SHP77 treated with DMSO at 0.1 percent for 48 hours (cell line): Measurements from ENCODE around the gene OR10J5.
"Not testable (repeated sequence)": the region's sequence is repeated elsewhere in the genome, so short reads cannot be mapped to it uniquely, and the experiment has no call there.

Experiments
- DNase-seq: peaks from one replicate; lab custom pipeline; 2025; lab: John Stamatoyannopoulos, UW

The OR10J5 gene

GRCh38 chr1:159535907-159536306, at the start of gene OR10J5:
Gene OR10J5, minus strand, starts transcription at chr1:159536007. Its CDS starts 0 bp downstream, at chr1:159536007.
- DNase-seq: no peak

GRCh38 chr1:159584536-159584935, 48.7 kb upstream of the OR10J5 start:
- no peak for DNase-seq

DNA sequence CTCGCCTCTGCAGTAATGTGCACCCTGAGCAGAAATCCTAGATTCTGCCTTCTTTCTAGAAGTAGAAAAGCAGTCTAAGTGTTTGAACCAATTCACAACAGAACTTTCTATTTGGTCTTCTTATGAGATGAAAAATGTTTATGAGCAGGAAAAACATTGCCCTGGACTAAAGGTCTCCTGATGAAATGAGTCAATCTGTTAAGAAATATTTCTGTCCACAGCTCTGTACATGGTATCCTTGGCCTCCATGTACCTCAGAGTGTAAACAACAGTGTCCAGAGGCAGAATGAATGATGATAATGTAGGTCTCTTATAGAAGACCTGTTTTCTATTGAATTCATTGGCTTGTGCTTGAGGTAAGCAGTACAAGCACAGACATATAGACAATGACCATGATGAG, 45.6 kb upstream of the OR10J5 start:
- no peak for DNase-seq

- no peak for DNase-seq
These were observed 44.5 kb upstream of the OR10J5 start for GRCh38 chr1:159580340-159580739.

DNA sequence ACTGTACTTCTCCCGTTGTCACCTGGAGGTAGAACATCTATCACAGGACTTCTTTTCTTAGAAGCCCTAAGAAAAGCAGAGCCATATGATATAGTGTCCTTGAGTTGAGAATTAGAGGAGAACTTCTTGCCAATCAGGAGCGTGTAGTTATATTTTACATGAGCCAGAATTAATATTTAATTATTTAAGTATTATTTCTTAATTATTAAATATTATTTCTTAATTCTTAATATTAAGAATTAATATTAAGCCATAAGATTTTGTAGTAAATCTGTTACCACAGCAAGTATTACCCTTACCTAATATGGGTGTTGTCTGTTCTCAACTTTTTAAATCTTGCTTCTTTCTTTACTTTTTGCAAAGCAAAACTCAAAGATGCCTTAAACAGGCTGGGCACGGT, 41.6 kb upstream of the OR10J5 start:
- no peak for DNase-seq

- DNase-seq: no peak
These were observed 26.9 kb upstream of the OR10J5 start for GRCh38 chr1:159562680-159563079.

- no peak for DNase-seq
These were observed 25.7 kb upstream of the OR10J5 start for GRCh38 chr1:159561497-159561896.

DNA sequence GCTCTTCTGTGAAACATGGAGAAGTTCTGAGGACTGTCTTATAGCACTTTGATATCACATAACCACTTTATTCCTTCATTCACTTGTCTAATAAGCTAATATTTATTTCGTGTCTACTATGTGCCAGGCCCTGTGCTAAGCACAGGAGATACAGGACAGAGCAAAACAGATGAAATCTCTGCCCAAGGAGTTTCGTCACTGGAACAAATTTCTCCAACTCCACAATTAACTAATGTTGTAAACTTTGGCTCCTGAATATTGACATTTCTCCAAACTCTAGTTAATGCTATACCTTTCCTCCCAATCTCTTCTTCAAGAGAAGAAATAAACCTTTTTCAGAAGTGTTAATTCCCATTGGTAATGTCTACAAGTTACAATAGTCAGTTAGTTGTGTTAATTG, 24.8 kb upstream of the OR10J5 start:
- DNase-seq: no peak

GRCh38 chr1:159556931-159557369, 21.1 kb upstream of the OR10J5 start:
- DNase-seq: no peak

DNA sequence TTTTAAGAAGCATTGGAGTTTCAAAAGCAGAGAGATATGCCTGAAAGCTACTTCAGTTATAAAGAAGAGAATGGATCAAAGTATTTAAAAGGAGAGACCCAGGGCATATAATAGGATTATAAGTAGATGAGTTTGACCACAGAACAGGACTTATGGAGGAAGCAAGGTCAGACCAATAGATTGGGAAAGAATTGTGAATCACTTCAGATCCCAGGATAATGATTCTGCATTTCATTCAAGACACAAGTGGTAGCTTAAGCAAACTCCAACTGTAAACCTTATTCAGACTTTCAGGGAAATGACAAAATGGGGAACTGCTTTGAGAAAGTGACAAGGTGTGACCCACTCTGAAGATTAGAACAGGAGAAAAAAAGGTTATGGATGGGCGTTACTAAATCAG, 18.9 kb upstream of the OR10J5 start:
- DNase-seq: no peak

DNA sequence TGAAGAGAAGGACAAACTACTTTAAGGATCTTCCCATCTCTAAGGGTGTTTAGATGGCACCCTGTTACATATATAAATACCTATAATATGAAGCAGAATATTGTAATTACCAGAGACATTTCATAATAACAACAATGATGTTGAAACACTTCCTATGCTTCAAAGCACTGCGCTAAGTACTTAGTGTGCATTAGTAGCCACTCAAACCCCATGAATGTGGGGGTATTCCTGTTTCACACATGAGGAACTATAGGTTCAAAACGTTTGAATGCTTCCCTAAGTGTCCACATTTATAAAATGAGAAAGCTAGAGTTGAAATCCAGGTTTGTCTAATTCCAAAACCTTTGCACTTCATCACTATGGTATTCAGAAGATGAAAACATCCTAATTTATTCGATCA, 18.5 kb upstream of the OR10J5 start:
- no peak for DNase-seq

DNA sequence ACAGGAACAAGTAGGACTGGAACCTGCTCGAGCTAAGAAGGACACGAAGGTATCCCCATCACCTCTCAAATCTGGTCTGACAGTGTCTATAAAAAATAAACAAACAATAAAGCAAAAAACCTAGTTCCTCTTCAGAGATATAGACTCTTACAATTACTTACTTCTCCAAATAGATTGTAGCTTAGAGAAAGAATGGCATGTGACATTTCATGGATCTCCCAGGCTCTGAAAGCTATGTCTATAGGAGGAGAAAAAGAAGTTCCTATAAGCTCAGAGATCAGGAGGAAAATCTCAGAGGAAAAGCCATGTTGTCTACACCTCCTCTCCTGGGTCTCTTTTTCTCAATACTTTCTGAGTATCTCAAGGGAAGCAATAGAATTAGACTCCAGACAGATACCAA, 12.3 kb upstream of the OR10J5 start:
- DNase-seq: no peak

DNA sequence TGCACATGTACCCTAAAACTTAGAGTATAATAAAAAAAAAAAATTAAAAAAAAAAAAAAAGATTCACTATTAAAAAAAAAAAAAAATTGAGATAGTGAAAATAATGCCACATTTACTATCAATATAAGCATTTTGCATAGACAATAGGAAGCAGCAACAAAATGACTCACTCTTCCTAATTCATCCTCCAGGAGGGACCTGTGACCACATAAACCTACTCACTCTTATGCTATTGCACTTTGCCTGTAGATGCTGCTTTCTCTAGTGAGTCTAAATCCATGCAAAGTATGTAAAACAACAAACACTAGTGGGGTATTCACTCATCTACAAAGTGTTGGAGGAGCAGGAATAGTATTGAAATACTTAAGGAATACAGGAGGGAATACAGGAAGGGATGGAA, 2.9 kb downstream of the OR10J5 start:
- DNase-seq: no peak

DNA sequence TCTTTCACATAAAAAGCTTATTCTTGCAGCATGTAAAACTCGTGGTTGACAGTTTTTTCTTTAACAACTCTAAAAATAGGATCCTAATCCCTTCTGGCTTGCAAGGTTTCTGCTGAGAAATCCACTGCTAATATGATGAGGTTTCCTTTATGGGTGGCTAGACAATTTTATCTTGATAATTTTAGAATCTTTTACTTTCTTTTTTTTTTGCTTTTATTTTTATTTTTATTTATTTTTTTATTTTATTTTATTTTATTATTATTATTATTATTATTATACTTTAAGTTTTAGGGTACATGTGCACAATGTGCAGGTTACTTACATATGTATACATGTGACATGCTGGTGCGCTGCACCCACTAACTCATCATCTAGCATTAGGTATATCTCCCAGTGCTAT, 11.0 kb downstream of the OR10J5 start:
- not testable (repeated sequence) for DNase-seq

DNA sequence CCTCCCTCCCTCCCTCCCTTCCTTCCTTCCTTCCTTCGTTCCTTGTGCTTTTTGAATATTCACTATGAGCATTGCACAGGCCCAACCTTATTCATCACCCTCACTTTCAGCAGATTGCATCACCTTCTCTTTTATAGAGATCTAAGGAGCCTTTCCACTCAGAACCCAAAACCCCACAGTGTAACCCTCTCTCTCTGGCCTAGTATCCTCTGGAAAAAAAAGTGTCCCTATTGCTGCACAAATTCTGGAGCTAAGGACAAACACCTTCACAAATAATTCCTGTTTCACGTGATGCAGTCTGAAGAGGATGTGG, 25.6 kb downstream of the OR10J5 start:
- DNase-seq: no peak

GRCh38 chr1:159509440-159510228, 26.2 kb downstream of the OR10J5 start:
- no peak for DNase-seq

DNA sequence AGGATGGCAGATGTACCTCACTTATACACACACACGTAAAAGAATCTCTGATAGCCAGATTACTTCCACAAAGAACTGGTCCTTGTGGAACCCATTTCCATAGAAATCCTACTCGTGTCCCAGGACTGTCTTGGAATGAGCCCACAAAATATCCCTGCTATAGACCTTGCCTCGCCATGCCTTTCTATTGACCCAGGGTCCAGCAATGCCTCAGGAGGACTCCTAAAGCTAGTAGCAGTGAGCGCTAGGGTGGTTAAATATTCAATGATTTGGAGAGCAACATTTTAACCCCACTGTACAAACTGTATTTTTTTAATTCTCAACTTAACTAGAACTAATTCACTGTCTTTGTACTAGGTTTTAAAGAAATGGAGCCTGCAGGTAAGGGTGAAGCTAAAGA, 26.9 kb downstream of the OR10J5 start:
- DNase-seq: no peak

DNA sequence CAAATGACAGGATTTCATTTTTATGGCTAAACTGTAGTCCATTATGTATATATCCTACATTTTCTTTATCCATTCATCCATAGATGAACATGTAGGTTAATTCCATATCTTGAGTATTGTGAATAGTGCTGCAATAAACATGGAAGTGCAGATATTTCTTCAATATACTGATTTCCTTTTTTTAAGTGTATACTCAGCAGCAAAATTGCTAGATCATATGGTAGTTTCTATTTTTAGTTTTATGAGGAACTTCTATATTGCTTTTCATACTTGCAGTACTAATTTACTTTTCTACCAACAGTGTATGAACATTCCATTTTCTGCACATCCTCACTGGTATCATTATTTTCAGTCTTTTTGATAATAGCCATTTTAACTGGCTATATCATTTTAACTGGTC, 30.1 kb downstream of the OR10J5 start:
- no peak for DNase-seq

- no peak for DNase-seq
These were observed 34.7 kb downstream of the OR10J5 start for GRCh38 chr1:159501082-159501481.

DNA sequence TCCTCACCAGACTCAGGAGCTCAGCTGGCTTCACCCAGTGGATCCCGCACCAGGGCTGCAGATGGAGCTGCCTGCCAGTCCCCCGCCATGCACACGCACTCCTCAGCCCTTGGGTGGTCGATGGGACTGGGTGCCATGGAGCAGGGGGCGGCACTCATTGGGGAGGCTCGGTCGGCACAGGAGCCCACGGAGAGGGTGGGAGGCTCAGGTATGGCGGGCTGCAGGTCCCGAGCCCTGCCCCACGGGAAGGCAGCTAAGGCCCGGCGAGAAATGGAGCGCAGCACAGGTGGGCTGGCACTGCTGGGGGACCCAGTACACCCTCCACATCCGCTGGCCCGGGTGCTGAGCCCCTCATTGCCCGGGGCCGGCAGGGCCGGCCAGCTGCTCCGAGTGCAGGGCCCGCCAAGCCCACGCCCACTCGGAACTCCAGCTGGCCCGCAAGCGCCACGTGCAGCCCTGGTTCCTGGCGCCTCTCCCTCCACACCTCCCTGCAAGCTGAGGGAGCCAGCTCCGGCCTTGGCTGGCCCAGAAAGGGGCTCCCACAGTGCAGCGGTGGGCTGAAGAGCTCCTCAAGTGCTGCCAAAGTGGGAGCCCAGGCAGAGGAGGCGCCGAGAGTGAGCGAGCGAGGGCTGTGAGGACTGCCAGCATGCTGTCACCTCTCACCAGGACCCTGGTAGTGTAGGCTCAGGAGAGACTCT, 41.1 kb downstream of the OR10J5 start:
- not testable (repeated sequence) for DNase-seq

GRCh38 chr1:159493354-159493753, 42.5 kb downstream of the OR10J5 start:
- DNase-seq: no peak

GRCh38 chr1:159492575-159493323, 43.1 kb downstream of the OR10J5 start:
- no peak for DNase-seq
